GM18498 (cell line): ENCODE data around the gene FAM110C.
"Not testable (repeated sequence)": the region's sequence is repeated elsewhere in the genome, so short reads cannot be mapped to it uniquely, and the experiment has no call there.

ENCODE experiments used
- ATAC-seq: cut with Tn5 transposase; IDR thresholded peaks from one replicate; pipeline ENCODE4 v1.9.1; 2021; ENCODE audit warnings: mild to moderate bottlenecking, moderate library complexity; ENCODE audit not compliant: unreplicated experiment

Gene FAM110C, protein sequence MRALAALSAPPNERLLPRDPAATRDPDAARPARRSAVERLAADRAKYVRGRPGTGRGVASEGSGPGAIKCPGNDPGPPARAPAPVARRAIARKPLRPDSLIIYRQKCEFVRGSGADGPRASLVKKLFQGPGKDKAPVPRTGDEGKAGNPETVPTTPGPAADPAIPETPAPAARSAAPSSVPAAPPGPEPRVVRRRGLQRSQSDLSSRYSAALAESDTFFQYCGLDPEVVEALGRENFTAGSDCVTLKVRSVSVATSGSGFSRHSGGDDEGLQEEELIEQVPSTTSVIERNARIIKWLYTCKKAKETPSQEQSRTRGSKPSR

DNA sequence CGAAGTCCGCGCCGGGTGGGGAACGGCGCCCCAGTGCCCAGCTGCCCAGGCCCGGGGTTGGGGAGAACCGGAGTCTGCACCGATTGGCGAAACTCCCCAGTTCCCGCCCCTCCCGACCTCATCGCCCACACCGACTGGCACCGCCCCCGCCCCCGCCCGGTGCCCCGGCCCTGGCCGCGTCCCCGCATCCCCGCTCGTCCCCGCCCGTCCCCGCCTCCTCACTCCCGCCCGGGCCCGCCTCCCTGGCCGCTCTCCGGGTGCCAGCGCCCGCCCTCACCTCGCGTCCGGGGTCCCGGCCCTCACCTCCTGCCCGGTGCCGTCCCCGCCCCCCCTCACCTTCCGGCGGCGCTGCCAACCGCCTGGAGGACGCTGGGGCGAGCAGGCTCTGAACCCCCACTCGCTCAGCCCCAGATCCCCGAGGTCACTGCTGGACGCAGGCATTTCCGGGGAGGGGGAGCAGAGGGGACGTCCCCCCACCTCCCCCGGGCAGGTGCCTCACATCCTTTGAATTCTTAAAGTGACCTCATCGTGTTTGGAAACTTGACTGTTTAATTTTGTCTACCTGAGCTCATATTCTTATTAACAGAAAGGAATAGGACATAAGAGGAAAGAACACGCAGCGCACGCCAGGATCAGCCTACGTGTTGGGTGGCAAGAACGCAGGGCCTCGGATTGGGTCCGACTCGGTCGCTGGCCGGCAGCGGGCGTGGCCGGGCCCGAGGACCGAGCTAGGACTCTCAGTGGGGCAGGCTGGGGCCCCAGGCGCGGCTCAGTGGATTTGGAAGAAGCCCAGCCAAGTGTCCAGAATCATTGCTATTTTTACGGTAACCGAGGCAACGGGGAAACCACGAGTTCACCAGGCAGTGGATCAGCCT lies at the start of gene FAM110C:
Gene FAM110C, minus strand, starts transcription at position 35 of the 875 bp plus-strand sequence. CDS start 120 bp downstream, outside the sequence.
- no peak for ATAC-seq

DNA sequence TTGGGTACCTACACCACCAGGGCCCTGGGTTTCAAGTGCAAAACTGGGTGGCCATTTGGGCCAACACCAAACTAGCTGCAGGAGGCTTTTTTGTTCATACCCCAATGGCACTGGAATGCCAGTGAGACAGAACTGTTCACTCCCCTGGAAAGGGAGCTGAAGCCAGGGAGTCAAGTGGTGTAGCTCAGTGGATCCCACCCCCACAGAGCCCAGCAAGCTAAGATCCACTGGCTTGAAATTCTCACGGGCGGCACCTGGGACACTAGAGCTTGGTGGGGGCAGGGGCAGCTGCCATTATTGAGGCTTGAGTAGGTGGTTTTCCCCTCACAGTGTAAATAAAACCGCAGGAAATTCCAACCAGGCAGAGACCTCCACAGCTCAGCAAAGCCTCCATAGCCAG lies 46.0 kb upstream of the FAM110C start:
- ATAC-seq: no peak

DNA sequence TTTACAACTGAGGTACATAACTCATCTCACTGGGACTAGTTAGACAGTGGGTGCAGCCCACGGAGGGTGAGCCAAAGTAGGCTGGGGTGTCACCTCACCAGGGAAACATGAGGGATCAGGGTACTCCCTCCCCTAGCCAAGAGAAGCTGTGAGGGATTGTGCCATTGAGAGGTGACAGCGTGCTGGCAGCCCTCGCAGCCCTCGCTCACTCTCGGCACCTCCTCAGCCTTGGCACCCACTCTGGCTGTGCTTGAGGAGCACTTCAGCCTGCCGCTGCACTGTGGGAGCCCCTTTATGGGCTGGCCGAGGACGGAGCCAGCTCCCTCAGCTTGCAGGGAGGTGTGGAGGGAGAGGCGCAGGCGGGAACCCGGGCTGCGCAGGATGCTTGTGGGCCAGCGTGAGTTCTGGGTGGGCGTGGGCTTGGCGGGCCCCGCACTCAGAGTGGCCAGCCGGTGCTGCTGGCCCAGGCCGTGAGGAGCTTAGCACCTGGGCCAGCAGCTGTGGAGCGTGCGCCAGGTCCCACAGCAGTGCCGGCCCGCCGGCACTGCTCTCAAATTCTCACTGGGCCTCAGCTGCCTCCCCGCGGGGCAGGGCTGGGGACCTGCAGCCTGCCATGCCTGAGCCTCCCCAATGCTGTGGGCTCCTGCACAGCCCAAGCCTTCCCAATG lies 44.5 kb upstream of the FAM110C start:
- no peak for ATAC-seq

DNA sequence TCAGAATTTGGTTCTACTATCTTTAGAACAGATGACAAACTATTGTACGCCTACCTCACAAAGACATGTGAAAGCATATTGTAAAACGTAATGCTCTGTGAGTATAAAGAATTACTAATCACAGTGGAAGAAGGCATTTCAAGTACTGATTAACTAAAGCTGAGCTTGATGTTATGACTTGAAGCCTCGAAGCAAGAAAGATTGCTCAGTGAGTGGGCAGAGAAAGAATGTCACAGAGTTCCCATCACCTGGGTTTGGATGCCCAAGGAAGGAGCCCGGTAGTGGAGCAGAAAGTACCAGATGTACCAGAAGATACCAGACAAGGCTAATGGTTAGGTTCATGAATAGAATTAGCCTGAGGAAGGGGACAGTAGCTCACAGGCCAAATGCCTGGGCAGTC lies 39.5 kb upstream of the FAM110C start:
- no peak for ATAC-seq

DNA sequence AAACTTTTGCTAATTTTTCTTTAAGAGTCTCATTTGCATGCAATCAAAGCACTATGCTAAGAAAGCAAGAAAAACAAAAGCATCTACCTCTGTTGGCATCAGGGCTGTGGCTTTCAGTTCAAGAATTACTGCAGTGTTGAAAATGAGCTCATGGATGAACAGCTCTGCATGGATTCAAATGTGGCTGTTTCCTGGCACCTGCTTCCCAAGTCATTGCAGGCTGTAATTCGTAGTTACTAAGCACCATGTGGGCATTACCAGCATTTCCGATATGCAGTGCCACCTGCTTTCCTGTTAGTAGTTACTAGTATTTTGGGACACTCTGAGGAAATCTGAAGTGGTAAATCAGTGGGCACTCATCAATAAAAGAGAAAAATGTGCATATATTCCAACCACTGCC lies 37.8 kb upstream of the FAM110C start:
- no peak for ATAC-seq

DNA sequence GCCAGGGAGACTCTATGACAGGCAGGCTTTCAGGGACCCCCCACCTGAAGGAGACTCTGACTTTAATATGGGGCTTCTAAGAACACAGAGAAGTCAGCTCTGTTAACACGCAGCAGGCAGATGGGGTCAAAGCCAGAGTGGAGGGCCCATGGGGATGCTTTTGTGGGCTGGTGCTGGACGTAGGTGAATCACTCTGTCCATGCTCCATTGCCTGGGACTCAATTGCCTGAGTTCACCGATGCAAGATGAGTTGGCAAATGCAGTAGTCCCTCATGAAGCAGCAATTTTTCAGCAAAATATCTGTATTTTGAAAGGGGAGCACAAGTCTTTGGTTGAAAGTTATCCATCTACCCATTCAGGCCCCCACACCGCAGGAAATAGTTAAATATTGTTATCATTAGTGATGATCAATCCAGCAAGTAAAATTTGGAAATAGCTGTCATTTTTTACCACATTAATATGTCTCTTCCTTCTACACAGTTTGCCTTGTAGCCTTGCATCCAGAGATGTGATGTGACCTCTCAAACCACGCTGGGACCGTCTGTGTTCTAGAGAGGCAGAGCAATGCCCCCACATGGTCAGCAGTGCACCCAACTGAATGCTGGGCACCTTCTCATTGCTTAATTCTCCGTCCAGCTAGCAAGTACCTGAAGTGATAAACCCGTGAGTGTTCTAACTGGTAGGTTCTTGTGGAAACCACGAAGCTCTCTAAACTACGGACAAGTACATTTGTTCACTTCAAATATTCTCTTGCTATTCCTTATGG lies 34.8 kb upstream of the FAM110C start:
- no peak for ATAC-seq

DNA sequence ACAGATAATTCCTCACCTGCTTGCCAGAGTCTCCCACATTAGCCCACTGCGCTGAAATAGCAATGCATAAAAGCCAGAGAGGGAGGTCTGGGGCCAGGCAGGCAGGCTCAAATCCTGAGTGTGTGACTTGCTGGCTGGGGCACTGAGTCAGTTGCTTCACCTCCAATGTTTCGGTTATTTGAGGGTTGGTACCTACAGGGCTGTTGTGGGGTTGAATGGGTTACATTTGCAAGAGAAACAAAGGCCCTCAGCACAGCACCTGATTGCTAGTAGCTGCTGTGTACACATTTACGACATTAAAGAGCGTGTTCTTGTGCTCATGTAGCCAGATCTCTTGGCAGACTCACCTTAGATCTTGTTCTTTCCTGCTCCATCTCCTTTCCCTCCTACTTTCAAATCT lies 34.1 kb upstream of the FAM110C start:
- ATAC-seq: no peak

DNA sequence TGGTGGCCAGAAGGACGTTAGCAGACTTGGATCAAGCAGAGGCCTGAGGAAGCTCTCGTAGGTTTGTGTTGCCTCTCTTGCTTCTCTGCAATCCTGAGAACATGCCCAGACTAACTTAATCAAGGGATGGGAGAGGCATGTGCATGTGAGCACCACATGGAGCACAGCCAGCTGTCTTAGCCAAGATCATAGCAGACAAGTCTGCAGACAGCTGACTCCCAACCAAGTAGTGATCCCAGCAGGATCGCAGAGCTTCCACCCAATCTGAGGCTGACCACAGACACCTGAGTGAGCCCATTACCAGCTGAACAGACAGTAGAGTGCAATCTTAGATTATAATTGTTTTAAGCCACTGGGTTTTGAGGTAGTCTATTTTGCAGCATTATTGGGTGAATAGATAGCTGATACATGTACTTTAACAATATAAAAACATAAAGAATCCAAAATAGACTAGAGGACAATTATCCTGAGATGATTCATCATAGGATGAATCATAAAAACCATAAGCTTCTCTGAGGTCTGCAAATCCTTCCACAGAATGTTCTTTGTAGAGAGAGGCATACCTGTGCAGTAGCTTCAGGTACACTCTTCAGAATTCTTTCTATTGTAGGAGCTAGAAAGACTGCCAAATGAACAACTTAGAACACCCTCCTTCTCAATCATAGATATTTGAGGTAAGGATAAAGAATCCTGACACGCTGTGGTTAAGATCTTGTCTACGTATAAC lies 25.2 kb upstream of the FAM110C start:
- no peak for ATAC-seq

DNA sequence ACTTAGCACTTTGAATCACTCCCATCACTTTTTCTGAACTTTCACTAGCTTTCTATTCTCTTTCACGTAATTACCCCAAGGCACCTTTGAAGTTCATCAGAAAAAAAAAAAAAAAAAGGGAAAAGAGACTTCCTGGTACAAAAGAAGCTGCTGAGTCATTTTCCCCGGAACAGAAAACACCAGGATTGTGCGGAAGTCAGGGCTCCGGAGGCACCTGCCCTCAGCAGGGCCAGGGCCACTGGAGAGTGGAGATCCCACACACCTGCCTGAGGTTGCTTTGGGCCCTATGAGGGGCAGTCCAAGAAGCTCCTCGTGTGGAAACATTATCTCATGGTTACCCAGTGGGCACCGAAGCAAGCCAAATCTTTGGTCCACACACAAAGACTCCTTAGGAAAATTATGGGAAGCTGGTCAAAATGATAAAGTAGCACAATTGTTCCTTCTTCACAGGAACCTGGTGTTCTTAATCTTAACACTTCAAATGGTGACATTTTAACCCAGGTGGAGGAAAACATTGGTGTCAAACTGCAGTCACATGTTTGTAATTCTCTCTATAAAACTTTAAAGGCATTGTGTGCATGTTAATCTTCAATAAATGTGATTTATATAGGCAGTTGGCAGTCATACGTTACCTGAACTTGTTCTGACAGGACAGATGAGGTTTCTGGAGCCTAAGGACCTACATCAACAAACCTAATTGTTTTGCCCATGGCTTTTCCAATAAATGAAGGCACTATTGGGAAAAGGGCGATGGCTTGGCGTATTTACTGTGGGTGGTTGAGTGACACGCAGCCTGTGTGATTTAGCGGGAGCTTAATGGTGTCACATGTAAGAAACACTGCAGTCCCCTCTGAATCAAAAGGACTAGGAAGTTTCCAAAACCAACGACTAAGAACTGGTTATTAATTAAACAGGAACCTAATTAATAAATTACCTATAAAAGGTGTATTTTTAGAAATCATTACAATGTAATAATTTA lies 23.4 kb upstream of the FAM110C start:
- ATAC-seq: no peak

DNA sequence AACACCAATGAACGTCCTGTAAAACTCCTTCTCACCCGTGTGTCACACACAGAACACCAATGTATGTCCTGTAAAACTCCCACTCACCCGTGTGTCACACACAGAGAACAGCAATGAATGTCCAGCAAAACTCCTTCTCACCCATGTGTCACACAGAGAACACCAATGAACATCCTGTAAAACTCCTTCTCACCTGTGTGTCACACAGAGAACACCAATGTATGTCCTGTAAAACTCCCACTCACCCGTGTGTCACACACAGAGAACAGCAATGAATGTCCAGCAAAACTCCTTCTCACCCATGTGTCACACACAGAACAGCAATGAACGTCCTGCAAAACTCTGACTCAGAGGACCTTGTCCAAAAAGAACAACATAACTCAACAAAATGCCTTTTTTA lies 22.3 kb upstream of the FAM110C start:
- ATAC-seq: not testable (repeated sequence)

DNA sequence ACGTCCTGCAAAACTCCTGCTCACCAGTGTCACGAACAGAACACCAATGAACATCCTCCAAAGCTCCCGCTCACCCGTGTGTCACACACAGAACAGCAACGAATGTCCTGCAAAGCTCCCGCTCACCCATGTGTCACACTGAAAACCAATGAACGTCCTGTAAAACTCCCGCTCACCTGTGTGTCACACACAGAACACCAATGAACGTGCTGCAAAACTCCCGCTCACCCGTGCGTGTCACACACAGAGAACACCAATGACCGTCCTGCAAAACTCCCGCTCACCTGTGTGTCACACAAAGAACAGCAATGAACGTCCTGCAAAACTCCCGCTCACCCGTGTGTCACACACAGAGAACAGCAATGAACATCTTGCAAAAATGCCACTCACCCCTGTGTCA lies 20.5 kb upstream of the FAM110C start:
- no peak for ATAC-seq

DNA sequence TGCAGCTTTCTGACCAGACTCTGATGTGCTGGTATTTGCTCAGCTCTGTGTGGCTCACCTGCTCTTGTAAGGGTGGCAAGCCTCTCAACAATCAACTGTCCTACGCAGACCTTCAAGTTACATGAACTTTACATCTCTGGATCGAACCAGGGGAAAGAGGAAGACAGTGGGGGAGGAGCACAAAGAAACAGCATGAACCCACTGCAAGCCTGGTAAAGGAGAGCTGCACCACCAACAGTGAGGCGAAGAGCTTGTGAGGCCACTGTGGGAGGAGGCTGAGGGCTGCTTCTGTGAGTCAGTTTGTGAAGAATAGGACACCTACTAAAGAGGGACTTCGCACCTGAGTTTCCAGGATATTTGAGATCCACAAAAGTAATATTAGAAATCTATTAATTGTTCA lies 18.8 kb upstream of the FAM110C start:
- no peak for ATAC-seq

DNA sequence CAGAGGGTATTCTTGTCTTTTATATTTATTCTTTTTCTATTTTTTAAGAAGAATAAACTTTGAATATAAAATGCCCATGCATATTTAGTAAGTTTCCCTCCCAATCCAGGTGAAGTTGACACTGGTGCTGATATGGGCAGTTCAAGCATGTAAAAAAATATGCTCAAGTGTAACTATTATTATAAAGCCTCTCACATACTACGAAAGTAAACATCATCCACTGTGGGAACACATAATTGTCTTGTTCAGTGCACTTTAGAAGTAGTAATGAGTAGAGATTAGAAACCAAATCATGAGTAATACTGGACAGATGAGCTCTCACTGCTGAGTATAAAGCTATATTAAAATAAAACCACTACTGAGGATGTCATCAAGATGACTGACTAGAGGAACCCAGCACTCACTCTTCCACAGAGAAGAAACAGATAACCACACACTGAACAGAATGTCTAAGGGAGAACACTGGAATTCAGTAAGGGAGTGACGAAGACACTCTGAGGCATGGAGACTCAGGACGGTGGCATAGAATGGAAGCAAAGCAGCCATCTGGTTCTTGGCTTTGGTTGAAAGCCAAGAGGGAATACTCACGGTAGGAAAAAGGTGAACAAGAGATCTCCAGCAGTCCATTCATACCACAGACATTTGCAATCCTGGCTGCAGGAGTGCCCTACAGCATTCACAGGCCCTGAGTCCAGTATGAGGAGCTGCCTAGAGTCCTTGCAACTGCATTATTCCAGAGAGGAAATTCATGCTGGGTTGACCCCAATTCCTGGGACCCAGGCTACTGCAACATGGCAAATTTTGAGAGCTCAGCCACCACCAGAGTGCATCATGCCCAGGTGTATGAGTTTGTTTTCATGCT lies 9.5 kb upstream of the FAM110C start:
- no peak for ATAC-seq

DNA sequence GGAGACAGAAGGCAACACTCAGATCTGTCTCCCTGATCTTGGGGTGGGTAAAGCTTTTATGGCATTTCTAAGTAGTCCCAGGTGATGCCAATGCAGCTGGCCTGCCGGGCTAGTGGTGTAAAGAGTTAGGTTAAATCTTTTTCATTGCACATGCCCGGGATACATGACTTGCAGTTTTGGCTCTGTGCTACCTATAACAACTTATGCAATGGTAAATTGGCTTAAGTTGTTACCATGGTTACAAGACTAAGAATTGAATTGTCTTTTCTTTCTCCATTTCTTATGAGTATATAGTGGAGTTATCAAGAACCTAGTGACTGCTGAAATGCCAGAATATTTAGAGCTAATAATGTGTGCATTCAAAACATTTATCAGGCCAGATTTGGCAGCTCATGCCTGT lies 5.3 kb upstream of the FAM110C start:
- ATAC-seq: no peak

DNA sequence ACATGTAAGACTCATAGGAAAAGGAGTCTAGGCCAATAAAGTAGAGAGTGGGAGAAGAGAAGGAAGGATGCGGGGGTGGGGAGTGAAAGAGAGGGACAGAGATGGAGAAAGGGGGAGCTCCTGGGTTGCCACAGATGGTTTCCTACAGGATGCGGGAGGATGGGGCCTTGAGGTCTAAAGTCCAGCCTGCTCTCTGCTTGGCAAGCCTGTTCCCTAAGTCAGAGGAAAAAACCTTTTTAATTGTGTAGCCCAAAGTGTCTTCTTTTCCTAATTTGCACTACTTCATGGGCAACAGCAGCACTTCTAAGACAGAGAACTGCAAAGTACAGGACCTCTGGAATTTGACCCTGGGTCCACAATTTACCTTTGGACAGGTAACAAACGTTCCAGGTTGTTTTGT lies 1.4 kb upstream of the FAM110C start:
- ATAC-seq: no peak

DNA sequence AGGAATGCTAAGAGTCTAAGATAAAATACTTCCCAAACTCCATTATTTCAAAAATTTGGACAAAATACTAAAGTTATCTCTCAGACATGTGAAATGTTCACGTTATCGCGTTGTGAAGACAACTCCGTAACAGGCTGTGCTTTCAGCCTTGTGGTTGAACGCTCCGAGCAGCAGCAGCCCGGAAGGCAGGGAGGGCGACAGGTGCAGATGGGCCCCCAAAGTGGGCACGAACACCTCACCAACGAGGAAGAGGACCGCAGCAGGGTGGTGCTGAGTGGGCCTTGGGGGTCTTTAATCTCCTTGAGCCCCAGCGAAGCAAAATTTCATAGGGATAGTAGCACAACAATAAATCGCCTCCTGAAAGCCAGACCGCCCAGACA lies 1.0 kb upstream of the FAM110C start:
- no peak for ATAC-seq

DNA sequence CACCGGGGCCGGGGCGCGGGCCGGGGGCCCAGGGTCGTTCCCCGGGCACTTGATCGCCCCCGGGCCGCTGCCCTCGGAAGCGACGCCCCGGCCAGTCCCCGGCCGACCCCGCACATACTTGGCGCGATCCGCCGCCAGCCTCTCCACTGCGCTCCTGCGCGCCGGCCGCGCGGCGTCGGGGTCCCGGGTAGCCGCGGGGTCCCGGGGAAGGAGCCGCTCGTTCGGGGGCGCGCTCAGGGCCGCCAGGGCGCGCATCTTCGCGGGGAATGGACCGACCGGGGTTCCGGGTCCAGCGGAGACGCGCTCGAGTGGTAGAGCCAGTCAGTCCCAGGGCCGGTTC lies 204 bp downstream of the FAM110C start:
- ATAC-seq: no peak

DNA sequence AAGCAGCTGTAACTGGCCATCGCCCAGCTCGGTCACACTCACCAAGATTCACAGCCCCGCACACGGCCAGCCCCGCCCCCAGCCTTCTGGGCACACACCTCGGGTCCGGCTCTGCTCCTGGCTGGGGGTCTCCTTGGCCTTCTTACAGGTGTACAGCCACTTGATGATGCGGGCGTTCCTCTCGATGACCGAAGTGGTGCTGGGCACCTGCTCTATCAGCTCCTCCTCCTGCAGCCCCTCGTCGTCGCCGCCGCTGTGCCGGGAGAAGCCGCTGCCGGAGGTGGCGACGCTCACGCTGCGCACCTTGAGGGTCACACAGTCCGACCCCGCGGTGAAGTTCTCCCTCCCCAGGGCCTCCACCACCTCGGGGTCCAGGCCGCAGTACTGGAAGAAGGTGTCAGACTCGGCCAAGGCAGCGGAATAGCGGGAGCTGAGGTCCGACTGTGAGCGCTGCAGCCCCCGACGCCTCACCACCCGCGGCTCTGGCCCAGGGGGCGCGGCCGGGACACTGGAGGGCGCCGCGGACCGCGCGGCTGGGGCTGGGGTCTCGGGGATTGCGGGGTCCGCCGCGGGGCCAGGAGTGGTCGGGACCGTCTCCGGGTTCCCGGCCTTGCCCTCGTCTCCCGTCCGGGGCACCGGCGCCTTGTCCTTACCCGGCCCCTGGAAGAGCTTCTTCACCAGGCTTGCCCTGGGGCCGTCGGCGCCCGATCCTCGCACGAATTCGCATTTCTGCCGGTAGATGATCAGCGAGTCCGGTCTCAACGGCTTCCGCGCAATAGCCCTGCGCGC lies 769 bp downstream of the FAM110C start:
- ATAC-seq: no peak
